HepG2 (cell line): Measurements from ENCODE around the gene RNU7-1. TPM values are rescaled to one million over a fixed set of nuclear protein-coding genes. Genes with fewer than 3 reads are reported as not detected.

Experiments used
- CEBPB ChIP-seq: IDR thresholded peaks from 2 replicates; pipeline ENCODE4 v1.6.1; 2011; ENCODE audit warnings: low read depth, low read length, improper control_type of control experiment, borderline replicate concordance
- EP300 ChIP-seq, 3 experiments: sonication (generic) in 1 of 3; formaldehyde crosslinking in 1 of 3; IDR thresholded peaks; 2 replicates each; pipeline versions ENCODE4 v1.5.1 to v1.6.1; 2011 to 2020; ENCODE audit warnings: low read depth in 2 of 3, low read length in 2 of 3, borderline replicate concordance in 1 of 3, improper control_type of control experiment in 1 of 3, mild to moderate bottlenecking in 1 of 3, missing genetic modification reagents in 1 of 3, moderate library complexity in 1 of 3
- GABPB1 ChIP-seq: IDR thresholded peaks from 2 replicates; pipeline ENCODE4 v1.6.1; 2016; ENCODE audit warnings: mild to moderate bottlenecking, missing genetic modification reagents, moderate library complexity, missing compliant biosample characterization
- MTA3 ChIP-seq: sonication (generic); formaldehyde crosslinking; IDR thresholded peaks from 2 replicates; pipeline ENCODE4 v1.4.0; 2020; ENCODE audit warnings: missing genetic modification reagents
- MYC ChIP-seq: sonication (generic); formaldehyde crosslinking; IDR thresholded peaks from 2 replicates; pipeline ENCODE4 v1.9.0; 2021; ENCODE audit warnings: missing genetic modification reagents, borderline replicate concordance
- NCOA2 ChIP-seq: sonication (generic); formaldehyde crosslinking; IDR thresholded peaks from 2 replicates; pipeline ENCODE4 v1.8.0; 2022; ENCODE audit warnings: inconsistent platforms
- RNF219 ChIP-seq: sonication (generic); formaldehyde crosslinking; IDR thresholded peaks from 2 replicates; pipeline ENCODE4 v1.5.0; 2020; ENCODE audit warnings: mild to moderate bottlenecking, missing genetic modification reagents
- ZFP91 ChIP-seq: sonication (generic); formaldehyde crosslinking; IDR thresholded peaks from 2 replicates; pipeline ENCODE4 v1.9.0; 2022; ENCODE audit warnings: missing genetic modification reagents, mild to moderate bottlenecking, borderline replicate concordance
- ZIK1 ChIP-seq: sonication (generic); formaldehyde crosslinking; IDR thresholded peaks from 2 replicates; pipeline ENCODE4 v1.5.0; 2020; ENCODE audit warnings: mild to moderate bottlenecking, low read depth, missing genetic modification reagents, borderline replicate concordance
- ZNF350 ChIP-seq: sonication (generic); formaldehyde crosslinking; IDR thresholded peaks from 2 replicates; pipeline ENCODE4 v1.4.0; 2020; ENCODE audit warnings: mild to moderate bottlenecking, low read depth, missing genetic modification reagents, borderline replicate concordance
- ZNF441 ChIP-seq: sonication (generic); formaldehyde crosslinking; IDR thresholded peaks from 2 replicates; pipeline ENCODE4 v1.7.0; 2021; ENCODE audit warnings: missing genetic modification reagents, borderline replicate concordance
- ZNF510 ChIP-seq: sonication (generic); formaldehyde crosslinking; IDR thresholded peaks from 2 replicates; pipeline ENCODE4 v1.4.0; 2020; ENCODE audit warnings: low read depth, mild to moderate bottlenecking, missing genetic modification reagents
- ZNF646 ChIP-seq: sonication (generic); formaldehyde crosslinking; IDR thresholded peaks from 2 replicates; pipeline ENCODE4 v1.9.0; 2021; ENCODE audit warnings: mild to moderate bottlenecking, missing genetic modification reagents
- ZNF839 ChIP-seq: sonication (generic); formaldehyde crosslinking; IDR thresholded peaks from 2 replicates; pipeline ENCODE4 v1.4.0; 2020; ENCODE audit warnings: missing genetic modification reagents, mild to moderate bottlenecking, borderline replicate concordance
- polyA plus RNA-seq, 8 experiments: library from polyadenylated mRNA; depleted of rRNA in 3 of 8; stranded (reverse) in 7 of 8; unstranded in 1 of 8; fragments of >200 nt; fragmentation: Illumina TruSeq in 4 of 8; extraction: Trizol in 4 of 8; gene quantifications; 2 replicates each; pipeline versions ENCODE4 v1.2.1 to v1.2.3, GENCODE V29; 2011 to 2016; ENCODE audit warnings: low read depth in 4 of 8, missing spikeins in 1 of 8, mixed read lengths in 1 of 8; ENCODE audit not compliant: insufficient read depth in 1 of 8
- total RNA-seq, 5 experiments: library from RNA; depleted of rRNA; stranded (reverse); fragments of >200 nt; fragmentation: Illumina TruSeq; extraction: Trizol; gene quantifications; 2 replicates each; pipeline ENCODE4 v1.2.3, GENCODE V29; 2016; ENCODE audit warnings: low read depth in 1 of 5

Gene RNU7-1
- total and polyA plus RNA-seq, 2 of the 13 experiments (the other 11 are each of a cell fraction or from before 2014, with no cell fraction given), result not detected

- TF ChIP-seq NCOA2 (CRISPR knock-in tag) (no peak), ZFP91 (peak; percentile 100), ZNF839 (CRISPR knock-in tag) (no peak), ZNF441 (no peak), MYC (CRISPR knock-in tag) (peak; percentile 21; the same call in 1 of the 2 replicates), MTA3 (CRISPR knock-in tag) (no peak), EP300 (IDR thresholded peaks at IDR 0.05; ENCODE audit: low read depth in 2 of 2, low read length in 2 of 2) (peak in 1 of 2 experiments; percentile 63; a peak in 1 of 4 replicates), EP300 (CRISPR knock-in tag; IDR thresholded peaks at IDR 0.05; ENCODE audit: borderline replicate concordance) (no peak), CEBPB (peak; percentile 54; the same call in 1 of the 2 replicates), ZIK1 (CRISPR knock-in tag) (no peak), RNF219 (CRISPR knock-in tag) (no peak), GABPB1 (CRISPR knock-in tag) (peak; percentile 42; the same call in 1 of the 2 replicates), ZNF646 (CRISPR knock-in tag) (no peak), ZNF350 (CRISPR knock-in tag) (peak; percentile 39; the same call in 1 of the 2 replicates), ZNF510 (CRISPR knock-in tag) (0 out of 2 replicates have a peak, but pooled peaks have one; percentile 64)
Measured at GRCh38 chr12:6904280-6905276, 39.0 kb upstream of the RNU7-1 start, which contains the start of gene LRRC23 (continued).
